Measurements from ENCODE around the gene CPNE8. TPM values are rescaled to one million over a fixed set of nuclear protein-coding genes. Genes with fewer than 3 reads are reported as not detected.

Gene CPNE8
- total RNA-seq, 1 experiment from 2014 or later: 7.2 TPM

DNA sequence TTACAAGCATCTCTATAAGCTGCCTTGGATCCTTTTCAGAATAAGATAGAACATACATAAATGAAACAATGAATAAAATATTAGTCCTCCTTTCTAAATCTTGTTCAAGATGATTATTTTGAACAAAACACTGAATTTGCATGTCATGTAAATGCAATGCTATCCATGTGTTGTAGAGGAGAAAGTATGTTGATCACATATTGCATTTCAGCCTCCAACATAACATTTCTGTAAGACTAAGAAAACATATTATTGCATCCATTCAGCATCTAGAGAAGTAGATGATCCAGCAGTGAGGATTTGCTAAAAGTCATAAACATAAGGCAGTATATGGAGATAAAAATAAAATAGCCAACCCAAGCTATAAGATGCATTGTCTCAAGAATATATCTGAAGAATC, 172.6 kb downstream of the CPNE8 start:
- TF ChIP-seq EZH2 (IDR thresholded peaks at IDR 0.05; ENCODE audit: low read length, unreplicated experiment) (no peak), CTCF (conservative IDR thresholded peaks at IDR 0.05; ENCODE audit: low read depth, low read length) (no peak), EZH2phosphoT487 (IDR thresholded peaks at IDR 0.05; ENCODE audit: borderline replicate concordance, low read length) (no peak)
- H3K27me3 ChIP-seq (ENCODE audit: low read length): no peaks in the 10 kb centered on the region
- H4K20me1 ChIP-seq (ENCODE audit: low read length): no peaks in the 10 kb centered on the region
- no peaks in the 10 kb centered on the region for H3K36me3 ChIP-seq (ENCODE audit: low read depth, low read length)
- no peak overlapping the region for H3K27ac ChIP-seq (ENCODE audit: low read length)
- no peaks in the 10 kb centered on the region for H3K9me3 ChIP-seq (ENCODE audit: low read length)
- no peak for ATAC-seq
- H3K79me2 ChIP-seq (ENCODE audit: low read length): no peaks in the 10 kb centered on the region
- intact Hi-C loops (cut with micrococcal nuclease): loop anchor here (10.0 kb wide), 1 partner anchor 162 kb away; no protein-coding TSS in a partner anchor
- ChIA-PET POLR2A (ENCODE audit: unreplicated experiment) (no interaction called here), CTCF (no interaction called here)
- H3K4me3 ChIP-seq (ENCODE audit: low read length): no peak overlapping the region
- no TSS peak for BruUV-seq (replicated peaks)
- no peak overlapping the region for H3K4me2 ChIP-seq (ENCODE audit: low read length)
- no peak for DNase-seq
- no peaks in the 10 kb centered on the region for H3F3A ChIP-seq (ENCODE audit: low read length, unreplicated experiment)
- no peaks in the 10 kb centered on the region for H3K4me1 ChIP-seq (ENCODE audit: insufficient read depth, low read length)
- no peak overlapping the region for H3K9ac ChIP-seq (ENCODE audit: low read length)
- H3K9me2 ChIP-seq (replicated peaks; ENCODE audit: low read length): no peaks in the 10 kb centered on the region
- H2AFZ ChIP-seq (ENCODE audit: low read length): no peak overlapping the region

DNA sequence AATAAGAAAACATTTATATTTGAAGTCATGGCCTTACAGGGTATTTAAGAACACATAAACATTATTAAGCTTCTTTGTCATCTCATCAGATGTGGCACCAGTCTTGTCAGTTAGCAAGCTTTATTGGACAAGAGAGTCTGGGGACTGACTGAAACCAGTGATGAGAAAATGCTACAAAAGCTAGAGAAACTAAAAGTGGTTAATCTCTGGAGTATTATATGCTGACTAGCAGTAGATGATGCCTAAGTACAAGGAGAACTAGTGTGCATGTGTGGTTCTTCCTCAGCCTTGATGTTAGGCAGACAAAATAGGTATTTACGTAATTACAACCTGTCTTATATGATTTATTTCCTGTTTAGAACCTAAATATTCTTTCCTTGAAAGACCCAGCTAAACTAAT, 176.5 kb downstream of the CPNE8 start:
- DNase-seq (no peak), ATAC-seq (no peak)
- CTCF ChIA-PET: no interaction called here
- Histone ChIP-seq H2AFZ (ENCODE audit: low read length) (no peak overlapping the region), H3K9me2 (replicated peaks; ENCODE audit: low read length) (no peaks in the 10 kb centered on the region), H3K4me2 (ENCODE audit: low read length) (no peak overlapping the region), H3K79me2 (ENCODE audit: low read length) (no peaks in the 10 kb centered on the region), H3K9me3 (ENCODE audit: low read length) (no peaks in the 10 kb centered on the region), H3K9ac (ENCODE audit: low read length) (no peak overlapping the region), H4K20me1 (ENCODE audit: low read length) (no peaks in the 10 kb centered on the region), H3K27ac (ENCODE audit: low read length) (no peak overlapping the region), H3K4me3 (ENCODE audit: low read length) (no peak overlapping the region), H3F3A (ENCODE audit: low read length, unreplicated experiment) (no peaks in the 10 kb centered on the region), H3K36me3 (ENCODE audit: low read depth, low read length) (no peaks in the 10 kb centered on the region), H3K4me1 (ENCODE audit: insufficient read depth, low read length) (no peaks in the 10 kb centered on the region), H3K27me3 (ENCODE audit: low read length) (no peaks in the 10 kb centered on the region)
- no TSS peak for BruUV-seq (replicated peaks)
- intact Hi-C loops (cut with micrococcal nuclease): no loop called here
- TF ChIP-seq CTCF (conservative IDR thresholded peaks at IDR 0.05; ENCODE audit: low read depth, low read length): no peak
- TF ChIP-seq EZH2 (IDR thresholded peaks at IDR 0.05; ENCODE audit: low read length, unreplicated experiment): no peak
- no peak for TF ChIP-seq EZH2phosphoT487 (IDR thresholded peaks at IDR 0.05; ENCODE audit: borderline replicate concordance, low read length)
- POLR2A ChIA-PET (ENCODE audit: unreplicated experiment): no interaction called here

GRCh38 chr12:38721611-38722252, 183.7 kb downstream of the CPNE8 start:
- no peaks in the 10 kb centered on the region for H3K79me2 ChIP-seq (ENCODE audit: low read length)
- H2AFZ ChIP-seq (ENCODE audit: low read length): no peak overlapping the region
- H3K4me1 ChIP-seq (ENCODE audit: insufficient read depth, low read length): no peaks in the 10 kb centered on the region
- intact Hi-C loops (cut with micrococcal nuclease): no loop called here
- ATAC-seq (no peak), DNase-seq (no peak)
- H3K9ac ChIP-seq (ENCODE audit: low read length): no peak overlapping the region
- H3K36me3 ChIP-seq (ENCODE audit: low read depth, low read length): no peaks in the 10 kb centered on the region
- H3F3A ChIP-seq (ENCODE audit: low read length, unreplicated experiment): no peaks in the 10 kb centered on the region
- ChIA-PET CTCF (no interaction called here), POLR2A (ENCODE audit: unreplicated experiment) (no interaction called here)
- H4K20me1 ChIP-seq (ENCODE audit: low read length): no peaks in the 10 kb centered on the region
- TF ChIP-seq EZH2phosphoT487 (IDR thresholded peaks at IDR 0.05; ENCODE audit: borderline replicate concordance, low read length): no peak
- TF ChIP-seq EZH2 (IDR thresholded peaks at IDR 0.05; ENCODE audit: low read length, unreplicated experiment): no peak
- no TSS peak for BruUV-seq (replicated peaks)
- H3K9me3 ChIP-seq (ENCODE audit: low read length): no peaks in the 10 kb centered on the region
- no peak overlapping the region for H3K27ac ChIP-seq (ENCODE audit: low read length)
- H3K4me2 ChIP-seq (ENCODE audit: low read length): no peak overlapping the region
- H3K9me2 ChIP-seq (replicated peaks; ENCODE audit: low read length): no peaks in the 10 kb centered on the region
- no peak overlapping the region for H3K4me3 ChIP-seq (ENCODE audit: low read length)
- H3K27me3 ChIP-seq (ENCODE audit: low read length): no peaks in the 10 kb centered on the region

Measured in PC-3 (cell line).